ENCODE data around the gene IRF4. TPM values are rescaled to one million over a fixed set of nuclear protein-coding genes. Genes with fewer than 3 reads are reported as not detected.

The IRF4 gene
- total RNA-seq, 1 donor from 2014 or later, result 0.11 TPM

GRCh38 chr6:357261-357790 lies 34.2 kb upstream of the IRF4 start:
- peaks cover 2% of the 10 kb centered on the region for H3K36me3 Mint-ChIP-seq
- Histone ChIP-seq H3K4me2 (no peak overlapping the region), H4K20me1 (ENCODE audit: low read depth) (no peaks in the 10 kb centered on the region), H3K4me1 (peaks cover 8% of the 10 kb centered on the region), H3K9ac (no peak overlapping the region), H3K79me2 (ENCODE audit: low read depth) (no peaks in the 10 kb centered on the region), H3K9me3 (ENCODE audit: low read depth) (peaks cover 6% of the 10 kb centered on the region), H2AFZ (replicated peaks) (no peak overlapping the region), H3K27ac (no peak overlapping the region), H3F3A (ENCODE audit: low read depth) (no peaks in the 10 kb centered on the region), H3K4me3 (no peak overlapping the region), H3K36me3 (no peaks in the 10 kb centered on the region), H3K27me3 (no peaks in the 10 kb centered on the region)
- TF ChIP-seq EZH2phosphoT487 (IDR thresholded peaks at IDR 0.05) (no peak), EZH2 (IDR thresholded peaks at IDR 0.05) (no peak), CTCF (IDR thresholded peaks at IDR 0.05) (no peak)
- no peak overlapping the region for H3K4me3 Mint-ChIP-seq
- peaks cover 6% of the 10 kb centered on the region for H3K27me3 Mint-ChIP-seq (ENCODE audit: insufficient read depth, low read depth)
- H3K4me1 Mint-ChIP-seq, result peaks cover 15% of the 10 kb centered on the region
- no peak overlapping the region for H3K27ac Mint-ChIP-seq
- no peak for DNase-seq (ENCODE audit: low spot score)
- H3K9me3 Mint-ChIP-seq, result peaks cover 66% of the 10 kb centered on the region

- peaks cover 8% of the 10 kb centered on the region for H3K4me1 ChIP-seq
- Mint-ChIP-seq H3K27me3 (ENCODE audit: insufficient read depth, low read depth) (peaks cover 4% of the 10 kb centered on the region), H3K27ac (no peak overlapping the region), H3K4me1 (peaks cover 15% of the 10 kb centered on the region), H3K4me3 (no peak overlapping the region), H3K9me3 (peaks cover 68% of the 10 kb centered on the region), H3K36me3 (peaks cover 2% of the 10 kb centered on the region)
- H3K36me3 ChIP-seq, result no peaks in the 10 kb centered on the region
- no peak for DNase-seq (ENCODE audit: low spot score)
- no peak overlapping the region for H3K27ac ChIP-seq
- peaks cover 6% of the 10 kb centered on the region for H3K9me3 ChIP-seq (ENCODE audit: low read depth)
- no peaks in the 10 kb centered on the region for H3F3A ChIP-seq (ENCODE audit: low read depth)
- no peak overlapping the region for H3K4me2 ChIP-seq
- TF ChIP-seq EZH2phosphoT487 (IDR thresholded peaks at IDR 0.05), result no peak
- no peak for TF ChIP-seq EZH2 (IDR thresholded peaks at IDR 0.05)
- TF ChIP-seq CTCF (IDR thresholded peaks at IDR 0.05), result no peak
- no peaks in the 10 kb centered on the region for H3K79me2 ChIP-seq (ENCODE audit: low read depth)
- no peaks in the 10 kb centered on the region for H3K27me3 ChIP-seq
- H3K4me3 ChIP-seq, result no peak overlapping the region
- no peaks in the 10 kb centered on the region for H4K20me1 ChIP-seq (ENCODE audit: low read depth)
- no peak overlapping the region for H3K9ac ChIP-seq
- no peak overlapping the region for H2AFZ ChIP-seq (replicated peaks)
Observed at GRCh38 chr6:357791-358341, 33.7 kb upstream of the IRF4 start.

- H3K36me3 Mint-ChIP-seq, result peaks cover 2% of the 10 kb centered on the region
- H3K27me3 Mint-ChIP-seq (ENCODE audit: insufficient read depth, low read depth), result peaks cover 4% of the 10 kb centered on the region
- H3K4me3 Mint-ChIP-seq, result no peak overlapping the region
- H3K27me3 ChIP-seq, result no peaks in the 10 kb centered on the region
- no peak overlapping the region for H3K27ac ChIP-seq
- no peaks in the 10 kb centered on the region for H3K36me3 ChIP-seq
- H3K27ac Mint-ChIP-seq, result no peak overlapping the region
- H3K9ac ChIP-seq, result no peak overlapping the region
- no peak overlapping the region for H2AFZ ChIP-seq (replicated peaks)
- H3F3A ChIP-seq (ENCODE audit: low read depth), result no peaks in the 10 kb centered on the region
- DNase-seq (ENCODE audit: low spot score), result no peak
- H3K9me3 Mint-ChIP-seq, result peaks cover 70% of the 10 kb centered on the region
- peaks cover 13% of the 10 kb centered on the region for H3K4me1 Mint-ChIP-seq
- no peak overlapping the region for H3K4me3 ChIP-seq
- peaks cover 8% of the 10 kb centered on the region for H3K4me1 ChIP-seq
- TF ChIP-seq EZH2 (IDR thresholded peaks at IDR 0.05) (no peak), EZH2phosphoT487 (IDR thresholded peaks at IDR 0.05) (no peak), CTCF (IDR thresholded peaks at IDR 0.05) (no peak)
- peaks cover 11% of the 10 kb centered on the region for H3K9me3 ChIP-seq (ENCODE audit: low read depth)
- no peaks in the 10 kb centered on the region for H4K20me1 ChIP-seq (ENCODE audit: low read depth)
- H3K79me2 ChIP-seq (ENCODE audit: low read depth), result no peaks in the 10 kb centered on the region
- no peak overlapping the region for H3K4me2 ChIP-seq
Observed at GRCh38 chr6:358432-358831, 33.1 kb upstream of the IRF4 start.
